PC-9 (cell line): ENCODE results near the gene C2CD3. TPM values are rescaled to one million over a fixed set of nuclear protein-coding genes. Genes with fewer than 3 reads are reported as not detected.

Source experiments
- BruUV-seq: library from RNA; stranded (reverse); fragments of 400-500 nt; replicated peaks from 2 replicates; lab custom pipeline; 2021; lab: Mats Ljungman, UMichigan
- CTCF ChIA-PET: fragments of 300-600 bp; sonication (Branson Sonifier 250); formaldehyde crosslinking; loops from one replicate; lab custom pipeline; 2022; ENCODE audit warnings: antibody characterized with exemption; lab: Charles Lee
- POLR2A ChIA-PET: fragments of 300-600 bp; sonication (Branson Sonifier 250); formaldehyde crosslinking; loops from one replicate; lab custom pipeline; 2022; ENCODE audit warnings: antibody characterized with exemption; ENCODE audit not compliant: unreplicated experiment; lab: Charles Lee
- DNase-seq, 2 experiments: peaks; one replicate each; pipeline versions ENCODE4 v3.0.0 to v3.0.0-alpha.2; 2015 to 2022; ENCODE audit warnings: mixed read lengths in 1 of 2
- H2AFZ ChIP-seq: fragments of 200-600 bp; sonication (generic); 2 replicates; pipeline ENCODE4 v1.8.1; 2017; ENCODE audit warnings: antibody characterized with exemption
- H3F3A ChIP-seq: fragments of 200-600 bp; sonication (generic); 2 replicates; pipeline ENCODE4 v1.8.1; 2017; ENCODE audit warnings: antibody characterized with exemption, mild to moderate bottlenecking, low read depth; ENCODE audit not compliant: insufficient read depth
- H3K27ac ChIP-seq: fragments of 200-600 bp; sonication (generic); 2 replicates; pipeline ENCODE4 v1.6.1; 2016; ENCODE audit warnings: mixed run types
- H3K27me3 ChIP-seq: fragments of 200-600 bp; sonication (generic); 2 replicates; pipeline ENCODE4 v1.6.1; 2016; ENCODE audit warnings: low read depth, mixed run types; ENCODE audit not compliant: insufficient read depth
- H3K36me3 ChIP-seq: fragments of 200-600 bp; sonication (generic); 2 replicates; pipeline ENCODE4 v1.6.1; 2016; ENCODE audit warnings: low read depth, mixed run types
- H3K4me1 ChIP-seq: fragments of 200-600 bp; sonication (generic); replicated peaks from 2 replicates; pipeline ENCODE4 v1.6.1; 2016; ENCODE audit warnings: mixed run types; ENCODE audit not compliant: insufficient read depth
- H3K4me2 ChIP-seq: fragments of 200-600 bp; sonication (generic); 2 replicates; pipeline ENCODE4 v1.6.1; 2017; ENCODE audit warnings: mixed run types
- H3K4me3 ChIP-seq: fragments of 200-600 bp; sonication (generic); 2 replicates; pipeline ENCODE4 v1.6.1; 2016; ENCODE audit warnings: mixed run types
- H3K79me2 ChIP-seq: fragments of 200-600 bp; sonication (generic); 2 replicates; pipeline ENCODE4 v1.6.1; 2017; ENCODE audit warnings: low read depth, mixed run types
- H3K9me2 ChIP-seq: fragments of 200-600 bp; sonication (generic); 2 replicates; pipeline ENCODE4 v1.8.1; 2017; ENCODE audit warnings: mild to moderate bottlenecking; ENCODE audit not compliant: insufficient read depth
- H3K9me3 ChIP-seq: fragments of 200-600 bp; sonication (generic); 2 replicates; pipeline ENCODE4 v1.8.1; 2016; ENCODE audit warnings: low read depth; ENCODE audit not compliant: insufficient read depth
- H4K20me1 ChIP-seq: fragments of 200-600 bp; sonication (generic); 2 replicates; pipeline ENCODE4 v1.8.1; 2017; ENCODE audit not compliant: insufficient read depth
- CTCF ChIP-seq: fragments of 200-600 bp; sonication (generic); conservative IDR thresholded peaks from 2 replicates; pipeline ENCODE4 v1.6.1; 2017; ENCODE audit warnings: mixed run types, antibody characterized with exemption, mild to moderate bottlenecking, moderate library complexity
- EZH2 ChIP-seq: fragments of 200-600 bp; sonication (generic); IDR thresholded peaks from 2 replicates; pipeline ENCODE4 v1.8.0; 2017; ENCODE audit warnings: antibody characterized with exemption, low read depth
- intact Hi-C: fragments of 100-400 bp; cut with micrococcal nuclease; formaldehyde crosslinking; loops from one replicate; pipeline ENCODE4 v1.10.0; 2022; ENCODE audit not compliant: unreplicated experiment
- total RNA-seq: library from RNA; stranded (reverse); gene quantifications from 2 replicates; pipeline ENCODE4 v1.2.3, GENCODE V29; 2021

C2CD3 gene
- total RNA-seq, 1 experiment from 2014 or later: 50.0 TPM

- H3K27me3 ChIP-seq: no peaks in the 10 kb centered on the region
- peaks cover 29% of the 10 kb centered on the region for H3K36me3 ChIP-seq
- TF ChIP-seq CTCF (no peak), EZH2 (no peak)
- H3K4me3 ChIP-seq: no peak overlapping the region
- no peaks in the 10 kb centered on the region for H3K79me2 ChIP-seq
- H3F3A ChIP-seq: no peaks in the 10 kb centered on the region
- CTCF ChIA-PET: no interaction called here
- H3K4me2 ChIP-seq: no peak overlapping the region
- intact Hi-C loops: no loop called here
- POLR2A ChIA-PET: no interaction called here
- no peaks in the 10 kb centered on the region for H3K9me2 ChIP-seq
- H3K9me3 ChIP-seq: no peaks in the 10 kb centered on the region
- DNase-seq: no peak
- BruUV-seq: no TSS peak
- no peak overlapping the region for H3K27ac ChIP-seq
- H2AFZ ChIP-seq: no peak overlapping the region
- H4K20me1 ChIP-seq: no peaks in the 10 kb centered on the region
- H3K4me1 ChIP-seq: no peaks in the 10 kb centered on the region
These were observed 70.6 kb downstream of the C2CD3 start for GRCh38 chr11:74100231-74100630.

GRCh38 chr11:74097686-74098237 is 73.0 kb downstream of the C2CD3 start:
- H3K4me1 ChIP-seq: no peaks in the 10 kb centered on the region
- no peaks in the 10 kb centered on the region for H3K79me2 ChIP-seq
- BruUV-seq: no TSS peak
- H3K4me2 ChIP-seq: no peak overlapping the region
- intact Hi-C loops: no loop called here
- H3K9me2 ChIP-seq: no peaks in the 10 kb centered on the region
- H2AFZ ChIP-seq: no peak overlapping the region
- H3K27ac ChIP-seq: no peak overlapping the region
- H3F3A ChIP-seq: no peaks in the 10 kb centered on the region; the same call in none of the 2 replicates
- TF ChIP-seq CTCF (no peak), EZH2 (no peak)
- H3K4me3 ChIP-seq: no peak overlapping the region
- POLR2A ChIA-PET: no interaction called here
- CTCF ChIA-PET: no interaction called here
- no peaks in the 10 kb centered on the region for H3K9me3 ChIP-seq
- no peaks in the 10 kb centered on the region for H4K20me1 ChIP-seq
- H3K27me3 ChIP-seq: no peaks in the 10 kb centered on the region
- peaks cover 24% of the 10 kb centered on the region for H3K36me3 ChIP-seq
- no peak for DNase-seq

GRCh38 chr11:74094393-74094792 is 76.4 kb downstream of the C2CD3 start:
- intact Hi-C loops: loop anchor here (5.0 kb wide), 1 partner anchor 112 kb away; the partner anchor contains the start of gene UCP2
- ChIA-PET POLR2A (no interaction called here), CTCF (no interaction called here)
- Histone ChIP-seq H3K36me3 (peaks cover 26% of the 10 kb centered on the region; the same call in 1 of the 2 replicates), H3K27me3 (no peaks in the 10 kb centered on the region), H3K4me2 (no peak overlapping the region), H3K4me1 (no peaks in the 10 kb centered on the region), H2AFZ (no peak overlapping the region), H4K20me1 (no peaks in the 10 kb centered on the region), H3K27ac (no peak overlapping the region), H3K79me2 (no peaks in the 10 kb centered on the region), H3K9me3 (no peaks in the 10 kb centered on the region), H3K4me3 (no peak overlapping the region), H3K9me2 (no peaks in the 10 kb centered on the region), H3F3A (no peaks in the 10 kb centered on the region; the same call in none of the 2 replicates)
- DNase-seq: no peak
- TF ChIP-seq CTCF (no peak), EZH2 (no peak)
- no TSS peak for BruUV-seq
